HAP-1 (cell line): Measurements from ENCODE around the gene FOXP1.
A peak's percentile ranks its signal among the peaks of the same experiment; 100 is the strongest.

Experiments
- DNase-seq, 2 experiments: peaks; one replicate each; pipeline ENCODE4 v3.0.0-alpha.2; 2016 to 2020; ENCODE audit warnings: low spot score in 2 of 2
- H3K27me3 ChIP-seq: fragments of 250-450 bp; sonication (Bioruptor Pico); 2 replicates; pipeline ENCODE4 v1.5.1; 2020; ENCODE audit warnings: low read depth, mild to moderate bottlenecking, moderate library complexity
- H3K36me3 ChIP-seq: fragments of 250-450 bp; sonication (Bioruptor Pico); replicated peaks from 2 replicates; pipeline ENCODE4 v1.5.1; 2020; ENCODE audit warnings: mild to moderate bottlenecking
- H3K4me1 ChIP-seq: fragments of 250-450 bp; sonication (Bioruptor Pico); 2 replicates; pipeline ENCODE4 v1.5.1; 2020; ENCODE audit warnings: mild to moderate bottlenecking
- H3K4me3 ChIP-seq: fragments of 250-450 bp; sonication (Bioruptor Pico); 2 replicates; pipeline ENCODE4 v1.5.1; 2020; ENCODE audit warnings: mild to moderate bottlenecking, moderate library complexity
- H3K9me3 ChIP-seq: fragments of 250-450 bp; sonication (Bioruptor Pico); 2 replicates; pipeline ENCODE4 v1.5.1; 2020; ENCODE audit warnings: mild to moderate bottlenecking, moderate library complexity
- in situ Hi-C: fragments of 300-500 bp; cut with MboI; formaldehyde crosslinking; loops from 3 replicates; pipeline ENCODE4 v1.14.3; 2020; ENCODE audit warnings: low sequenced_read_pairs, inconsistent platforms, mixed read lengths

FOXP1 gene

GRCh38 chr3:71601811-71602210 lies 18.3 kb upstream of the FOXP1 start:
- Histone ChIP-seq H3K4me3 (no peak overlapping the region), H3K4me1 (peaks cover 5% of the 10 kb centered on the region), H3K27me3 (no peaks in the 10 kb centered on the region), H3K36me3 (no peaks in the 10 kb centered on the region), H3K9me3 (peaks cover 3% of the 10 kb centered on the region; the same call in 1 of the 2 replicates)
- in situ Hi-C loops = no loop called here
- no peak for DNase-seq

GRCh38 chr3:71600646-71601288 lies 17.2 kb upstream of the FOXP1 start:
- no peaks in the 10 kb centered on the region for H3K27me3 ChIP-seq
- in situ Hi-C loops = no loop called here

GRCh38 chr3:71599416-71599815 lies 15.9 kb upstream of the FOXP1 start:
- no peaks in the 10 kb centered on the region for H3K36me3 ChIP-seq
- in situ Hi-C loops = no loop called here
- H3K4me1 ChIP-seq = peaks cover 3% of the 10 kb centered on the region
- no peaks in the 10 kb centered on the region for H3K9me3 ChIP-seq
- no peak overlapping the region for H3K4me3 ChIP-seq
- no peak for DNase-seq
- no peaks in the 10 kb centered on the region for H3K27me3 ChIP-seq

More at GRCh38 chr3:71600646-71601288, 17.2 kb upstream of the FOXP1 start:
- H3K4me3 ChIP-seq = no peak overlapping the region
- peaks cover 5% of the 10 kb centered on the region for H3K4me1 ChIP-seq
- no peaks in the 10 kb centered on the region for H3K36me3 ChIP-seq
- DNase-seq = no peak
- no peaks in the 10 kb centered on the region for H3K9me3 ChIP-seq

- no peak for DNase-seq
- Histone ChIP-seq H3K4me1 (no peaks in the 10 kb centered on the region), H3K4me3 (no peak overlapping the region), H3K27me3 (no peaks in the 10 kb centered on the region), H3K36me3 (no peaks in the 10 kb centered on the region), H3K9me3 (no peaks in the 10 kb centered on the region)
- in situ Hi-C loops = no loop called here
These were observed 14.8 kb upstream of the FOXP1 start for GRCh38 chr3:71598292-71598691.

- no peaks in the 10 kb centered on the region for H3K4me1 ChIP-seq
- in situ Hi-C loops = no loop called here
- H3K4me3 ChIP-seq = no peak overlapping the region
- H3K36me3 ChIP-seq = no peaks in the 10 kb centered on the region
- H3K9me3 ChIP-seq = no peaks in the 10 kb centered on the region
- DNase-seq = no peak
- no peaks in the 10 kb centered on the region for H3K27me3 ChIP-seq
These were observed 13.8 kb upstream of the FOXP1 start for GRCh38 chr3:71597286-71597685.

GRCh38 chr3:71593106-71593505 lies 9.6 kb upstream of the FOXP1 start:
- H3K4me1 ChIP-seq = no peaks in the 10 kb centered on the region
- H3K36me3 ChIP-seq = no peaks in the 10 kb centered on the region
- H3K4me3 ChIP-seq = no peak overlapping the region
- in situ Hi-C loops = no loop called here
- no peaks in the 10 kb centered on the region for H3K27me3 ChIP-seq
- no peaks in the 10 kb centered on the region for H3K9me3 ChIP-seq
- no peak for DNase-seq

- no peak for DNase-seq
- in situ Hi-C loops = no loop called here
- H3K27me3 ChIP-seq = no peaks in the 10 kb centered on the region
- no peaks in the 10 kb centered on the region for H3K9me3 ChIP-seq
- H3K36me3 ChIP-seq = no peaks in the 10 kb centered on the region
- peaks cover 11% of the 10 kb centered on the region for H3K4me1 ChIP-seq
- H3K4me3 ChIP-seq = no peak overlapping the region
These were observed 7.6 kb upstream of the FOXP1 start for GRCh38 chr3:71591101-71591500.

- no peaks in the 10 kb centered on the region for H3K9me3 ChIP-seq
- no peak for DNase-seq
- H3K4me1 ChIP-seq = peaks cover 28% of the 10 kb centered on the region
- no peaks in the 10 kb centered on the region for H3K36me3 ChIP-seq
- H3K4me3 ChIP-seq = no peak overlapping the region
- no peaks in the 10 kb centered on the region for H3K27me3 ChIP-seq
- in situ Hi-C loops = no loop called here
These were observed 5.6 kb upstream of the FOXP1 start for GRCh38 chr3:71589132-71589531.

- no peak overlapping the region for H3K4me3 ChIP-seq
- in situ Hi-C loops = no loop called here
- peaks cover 28% of the 10 kb centered on the region for H3K4me1 ChIP-seq
- H3K36me3 ChIP-seq = no peaks in the 10 kb centered on the region
- H3K9me3 ChIP-seq = no peaks in the 10 kb centered on the region
- no peaks in the 10 kb centered on the region for H3K27me3 ChIP-seq
- DNase-seq = no peak
These were observed 4.4 kb upstream of the FOXP1 start for GRCh38 chr3:71587958-71588357.

- DNase-seq = no peak
- no peaks in the 10 kb centered on the region for H3K36me3 ChIP-seq
- H3K4me1 ChIP-seq = peaks cover 28% of the 10 kb centered on the region
- no peak overlapping the region for H3K4me3 ChIP-seq
- in situ Hi-C loops = no loop called here
- no peaks in the 10 kb centered on the region for H3K27me3 ChIP-seq
- H3K9me3 ChIP-seq = no peaks in the 10 kb centered on the region
These were observed 3.3 kb upstream of the FOXP1 start for GRCh38 chr3:71586810-71587242.

- DNase-seq = peak; percentile 38 to 86
- Histone ChIP-seq H3K36me3 (no peaks in the 10 kb centered on the region), H3K4me3 (no peak overlapping the region), H3K9me3 (no peaks in the 10 kb centered on the region), H3K4me1 (peaks cover 28% of the 10 kb centered on the region), H3K27me3 (no peaks in the 10 kb centered on the region)
- in situ Hi-C loops = no loop called here
These were observed 2.6 kb upstream of the FOXP1 start for GRCh38 chr3:71585887-71586809.

GRCh38 chr3:71585131-71585530 lies 1.6 kb upstream of the FOXP1 start:
- in situ Hi-C loops = no loop called here
- H3K9me3 ChIP-seq = no peaks in the 10 kb centered on the region
- H3K36me3 ChIP-seq = no peaks in the 10 kb centered on the region
- H3K27me3 ChIP-seq = no peaks in the 10 kb centered on the region
- DNase-seq = peak; percentile 28 to 33
- H3K4me1 ChIP-seq = peaks cover 31% of the 10 kb centered on the region
- peak overlapping the region; percentile 40 for H3K4me3 ChIP-seq

GRCh38 chr3:71584394-71585011 lies 975 bp upstream of the FOXP1 start:
- Histone ChIP-seq H3K9me3 (no peaks in the 10 kb centered on the region), H3K27me3 (no peaks in the 10 kb centered on the region), H3K4me3 (peak overlapping the region; percentile 40), H3K4me1 (peaks cover 37% of the 10 kb centered on the region), H3K36me3 (no peaks in the 10 kb centered on the region)
- in situ Hi-C loops = no loop called here
- DNase-seq = peak; percentile 65 to 72
